Keratinocyte (primary cell): ENCODE data around the gene LPGAT1.

Experiments
- EZH2 ChIP-seq: IDR thresholded peaks from one replicate; pipeline ENCODE4 v1.6.1; 2012; ENCODE audit warnings: inconsistent platforms, mild to moderate bottlenecking, low read length, moderate library complexity
- TF ChIP-seq, protein P1 (sequence below), 3 experiments: IDR thresholded peaks in 1 of 3; conservative IDR thresholded peaks in 1 of 3; optimal IDR thresholded peaks in 1 of 3; 2 replicates in 2 of 3; 3 replicates in 1 of 3; pipeline versions ENCODE3 to v1.5.1; 2011; ENCODE audit warnings: low read length in 3 of 3, mild to moderate bottlenecking in 3 of 3, moderate library complexity in 2 of 3, control low read depth in 1 of 3, inconsistent platforms in 1 of 3; ENCODE audit not compliant: insufficient read depth in 2 of 3; ENCODE audit errors: extremely low read depth in 1 of 3

DNA sequence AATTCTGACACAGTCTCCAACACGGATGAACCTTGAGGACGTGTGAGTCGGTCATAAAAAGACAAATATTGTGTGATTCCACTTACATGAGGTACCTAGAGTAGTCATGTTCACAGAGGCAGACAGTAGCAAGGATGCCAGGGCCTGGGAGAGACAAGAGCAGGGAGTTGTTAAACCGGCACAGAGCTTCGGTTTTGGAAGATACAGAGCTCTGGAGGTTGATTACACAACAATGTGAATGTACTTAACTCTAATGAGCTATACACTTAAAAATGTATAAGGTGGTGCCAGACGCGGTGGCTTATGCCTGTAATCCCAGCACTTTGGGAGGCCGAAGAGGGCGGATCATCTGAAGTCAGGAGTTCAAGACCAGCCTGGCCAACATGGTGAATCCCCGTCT, 117.3 kb downstream of the LPGAT1 start:
- TF ChIP-seq EZH2: no peak
- TF ChIP-seq, protein P1, sequence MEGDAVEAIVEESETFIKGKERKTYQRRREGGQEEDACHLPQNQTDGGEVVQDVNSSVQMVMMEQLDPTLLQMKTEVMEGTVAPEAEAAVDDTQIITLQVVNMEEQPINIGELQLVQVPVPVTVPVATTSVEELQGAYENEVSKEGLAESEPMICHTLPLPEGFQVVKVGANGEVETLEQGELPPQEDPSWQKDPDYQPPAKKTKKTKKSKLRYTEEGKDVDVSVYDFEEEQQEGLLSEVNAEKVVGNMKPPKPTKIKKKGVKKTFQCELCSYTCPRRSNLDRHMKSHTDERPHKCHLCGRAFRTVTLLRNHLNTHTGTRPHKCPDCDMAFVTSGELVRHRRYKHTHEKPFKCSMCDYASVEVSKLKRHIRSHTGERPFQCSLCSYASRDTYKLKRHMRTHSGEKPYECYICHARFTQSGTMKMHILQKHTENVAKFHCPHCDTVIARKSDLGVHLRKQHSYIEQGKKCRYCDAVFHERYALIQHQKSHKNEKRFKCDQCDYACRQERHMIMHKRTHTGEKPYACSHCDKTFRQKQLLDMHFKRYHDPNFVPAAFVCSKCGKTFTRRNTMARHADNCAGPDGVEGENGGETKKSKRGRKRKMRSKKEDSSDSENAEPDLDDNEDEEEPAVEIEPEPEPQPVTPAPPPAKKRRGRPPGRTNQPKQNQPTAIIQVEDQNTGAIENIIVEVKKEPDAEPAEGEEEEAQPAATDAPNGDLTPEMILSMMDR (optimal IDR thresholded peaks at IDR 0.05 in 1 of 3, IDR thresholded peaks at IDR 0.05 in 1 of 3, conservative IDR thresholded peaks at IDR 0.05 in 1 of 3; ENCODE audit: extremely low read depth in 1 of 3, insufficient read depth in 2 of 3, low read length in 3 of 3): no peak
